ENCODE results near the gene PCDHGC5.

PCDHGC5 gene

DNA sequence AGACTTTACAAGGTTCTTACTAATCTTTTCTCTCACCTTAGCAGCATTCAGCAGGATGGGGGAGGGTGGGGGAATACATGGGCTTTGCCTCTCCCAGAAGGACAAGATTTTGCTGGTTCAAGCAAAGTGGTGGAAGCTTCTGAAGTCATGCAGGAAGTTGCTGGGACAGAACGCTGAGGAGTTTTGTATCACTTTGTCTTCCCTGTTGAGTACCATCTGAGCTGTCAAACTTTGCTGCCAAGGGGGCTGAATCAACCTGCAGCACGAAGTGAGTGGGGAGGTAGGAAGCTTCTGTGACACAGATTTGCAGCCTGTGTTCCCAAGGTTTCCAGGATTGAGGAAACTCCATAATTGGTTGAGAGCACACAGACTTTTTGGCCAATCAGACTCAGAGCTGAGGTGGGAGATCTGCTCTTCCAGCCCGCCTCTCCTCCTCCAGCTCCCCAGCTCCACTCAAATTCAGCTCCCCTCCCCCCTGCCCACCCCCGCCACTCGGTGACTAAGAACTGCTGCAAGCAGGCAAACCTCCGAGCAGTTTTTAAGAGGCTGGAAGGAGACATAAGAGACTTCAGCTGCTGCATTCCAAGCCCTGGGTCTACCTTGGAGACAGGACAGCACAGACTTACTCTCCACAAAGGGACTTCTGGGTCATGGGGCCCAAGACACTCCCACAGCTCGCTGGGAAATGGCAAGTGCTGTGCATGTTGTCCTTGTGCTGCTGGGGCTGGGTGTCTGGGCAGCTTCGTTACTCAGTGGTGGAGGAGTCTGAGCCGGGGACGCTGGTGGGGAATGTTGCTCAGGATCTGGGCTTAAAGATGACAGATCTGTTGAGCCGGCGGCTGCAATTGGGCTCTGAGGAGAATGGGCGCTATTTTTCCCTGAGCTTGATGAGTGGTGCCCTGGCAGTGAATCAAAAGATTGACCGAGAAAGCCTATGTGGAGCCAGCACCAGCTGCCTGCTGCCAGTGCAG is at the start of gene PCDHGC5:
Gene PCDHGC5, plus strand, starts transcription at position 491 of the 971 bp plus-strand sequence. Its CDS starts 160 bp downstream, at position 651.
- DNase-seq = no peak

DNA sequence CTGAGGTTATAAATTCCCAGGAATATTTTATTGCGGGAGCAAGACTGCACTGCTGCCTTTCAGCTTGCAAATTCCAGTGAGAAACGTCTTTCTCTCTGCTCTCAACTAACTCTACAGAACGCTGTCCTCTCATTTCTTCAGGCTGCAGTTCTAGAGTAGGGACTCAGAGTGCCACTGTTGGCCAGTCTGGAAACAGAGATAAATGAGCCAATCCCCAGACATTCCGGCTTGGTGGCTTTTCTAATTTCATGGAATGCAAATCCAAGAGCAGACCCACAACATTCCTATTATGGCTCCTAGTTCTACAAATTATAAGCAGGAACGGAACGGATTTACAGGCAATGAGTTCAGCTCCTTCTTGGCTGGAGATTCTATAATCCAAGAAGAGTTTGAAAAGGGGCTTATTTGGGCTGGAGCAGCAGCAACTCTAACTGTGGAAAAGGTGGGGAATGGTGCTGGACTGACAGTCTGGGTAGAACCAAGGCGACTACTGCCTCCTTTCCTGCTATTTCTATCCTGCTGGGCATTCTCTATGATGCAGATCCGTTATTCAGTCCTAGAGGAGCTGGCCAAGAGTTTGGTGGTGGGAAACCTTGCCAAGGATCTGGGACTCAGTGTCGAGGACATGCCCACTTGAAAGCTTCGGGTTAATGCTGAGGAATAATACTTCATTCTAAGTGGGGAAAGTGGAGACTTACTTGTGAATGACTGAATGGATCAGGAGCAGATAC is 49.3 kb upstream of the PCDHGC5 start:
- peak; percentile 42 for DNase-seq

DNA sequence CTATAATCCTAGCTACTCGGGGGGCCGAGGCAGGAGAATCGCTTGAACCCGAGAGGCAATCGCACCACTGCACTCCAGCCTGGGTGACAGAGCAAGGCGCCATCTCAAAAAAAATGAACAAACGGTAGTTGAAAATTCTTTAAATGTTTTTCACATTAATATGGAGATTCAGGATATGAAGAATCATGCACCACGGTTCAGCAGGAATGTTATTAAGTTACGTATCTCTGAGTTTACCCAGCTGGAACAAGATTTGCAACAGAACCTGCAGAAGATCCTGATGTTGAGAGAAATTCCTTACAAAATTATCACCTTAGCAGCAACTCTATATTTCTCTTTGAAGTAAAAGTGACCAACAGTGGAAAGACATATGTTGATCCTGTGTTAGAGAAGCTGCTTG is 48.5 kb upstream of the PCDHGC5 start:
- DNase-seq = no peak

DNA sequence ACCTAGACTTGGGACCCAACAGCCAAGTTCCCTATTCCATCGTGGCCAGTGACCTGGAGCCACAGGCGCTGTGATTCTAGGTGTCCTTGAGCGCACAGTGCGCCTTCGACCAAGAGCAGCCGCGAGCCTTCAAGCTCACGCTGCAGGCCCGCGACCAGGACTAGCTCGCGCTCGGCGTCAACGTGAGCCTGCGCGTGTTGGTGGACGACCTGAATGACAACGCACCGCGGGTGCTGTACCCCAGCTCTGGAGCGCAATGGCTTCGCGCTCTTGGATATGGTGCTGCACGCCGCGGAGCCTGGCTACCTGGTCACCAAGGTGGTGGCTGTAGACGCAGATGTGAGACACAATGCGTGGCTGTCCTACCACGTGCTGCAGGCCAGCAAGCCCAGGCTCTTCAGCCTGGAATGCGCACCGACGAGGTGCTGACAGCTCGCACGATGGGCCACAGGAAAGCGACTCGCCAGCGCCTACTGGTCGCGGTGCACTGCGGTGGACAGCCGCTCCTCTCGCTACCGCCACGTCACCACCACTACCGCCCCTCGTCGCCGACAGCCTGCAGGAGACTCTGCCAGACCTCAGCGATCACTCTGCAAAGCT is 47.2 kb upstream of the PCDHGC5 start:
- DNase-seq = no peak

DNA sequence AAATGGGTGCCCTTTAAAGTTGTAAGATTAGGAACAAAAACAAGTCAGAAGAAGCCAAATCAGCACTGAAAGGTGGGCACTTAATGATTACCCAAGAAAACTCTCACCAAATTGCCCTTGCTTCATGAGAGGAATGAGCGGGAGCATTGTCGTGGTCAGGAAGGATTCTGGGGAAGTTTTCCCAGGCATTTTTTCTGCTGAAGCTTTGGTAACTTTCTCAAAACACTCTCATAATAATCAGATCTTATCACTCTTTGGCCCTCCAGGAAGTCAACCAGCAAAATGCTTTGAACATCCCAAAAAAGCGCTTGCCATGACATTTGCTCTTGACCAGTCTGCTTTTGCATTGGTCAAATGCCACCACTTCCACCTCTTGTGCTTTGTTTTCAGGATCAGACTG is 23.5 kb upstream of the PCDHGC5 start:
- DNase-seq = no peak

DNA sequence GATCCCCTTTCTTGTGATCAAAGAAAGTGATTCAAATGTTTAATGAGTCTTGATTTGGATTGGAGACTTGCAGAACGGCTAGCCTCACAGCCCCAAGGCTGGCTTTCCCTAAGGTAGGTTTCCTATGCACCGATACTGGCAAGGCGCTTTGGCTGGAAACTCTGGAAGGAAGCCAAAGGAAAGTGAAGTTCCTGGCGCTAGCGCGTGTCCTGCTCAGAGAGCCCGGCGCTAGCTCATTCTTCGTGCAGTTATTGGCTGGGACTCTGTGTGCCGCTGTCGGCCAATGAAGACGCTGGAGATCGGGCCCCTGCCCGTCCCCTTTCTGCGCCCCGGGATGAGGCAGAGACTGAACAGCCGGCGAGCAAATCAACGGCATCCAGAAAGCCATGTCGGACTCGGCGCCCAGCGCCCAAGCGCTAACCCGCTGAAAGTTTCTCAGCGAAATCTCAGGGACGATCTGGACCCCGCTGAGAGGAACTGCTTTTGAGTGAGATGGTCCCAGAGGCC is 13.2 kb upstream of the PCDHGC5 start, which contains the start of gene PCDHGC3:
Gene PCDHGC3, plus strand, starts transcription at position 342 of the 507 bp plus-strand sequence. Its CDS starts 151 bp downstream, at position 493.
- peak; percentile 75 for DNase-seq

DNA sequence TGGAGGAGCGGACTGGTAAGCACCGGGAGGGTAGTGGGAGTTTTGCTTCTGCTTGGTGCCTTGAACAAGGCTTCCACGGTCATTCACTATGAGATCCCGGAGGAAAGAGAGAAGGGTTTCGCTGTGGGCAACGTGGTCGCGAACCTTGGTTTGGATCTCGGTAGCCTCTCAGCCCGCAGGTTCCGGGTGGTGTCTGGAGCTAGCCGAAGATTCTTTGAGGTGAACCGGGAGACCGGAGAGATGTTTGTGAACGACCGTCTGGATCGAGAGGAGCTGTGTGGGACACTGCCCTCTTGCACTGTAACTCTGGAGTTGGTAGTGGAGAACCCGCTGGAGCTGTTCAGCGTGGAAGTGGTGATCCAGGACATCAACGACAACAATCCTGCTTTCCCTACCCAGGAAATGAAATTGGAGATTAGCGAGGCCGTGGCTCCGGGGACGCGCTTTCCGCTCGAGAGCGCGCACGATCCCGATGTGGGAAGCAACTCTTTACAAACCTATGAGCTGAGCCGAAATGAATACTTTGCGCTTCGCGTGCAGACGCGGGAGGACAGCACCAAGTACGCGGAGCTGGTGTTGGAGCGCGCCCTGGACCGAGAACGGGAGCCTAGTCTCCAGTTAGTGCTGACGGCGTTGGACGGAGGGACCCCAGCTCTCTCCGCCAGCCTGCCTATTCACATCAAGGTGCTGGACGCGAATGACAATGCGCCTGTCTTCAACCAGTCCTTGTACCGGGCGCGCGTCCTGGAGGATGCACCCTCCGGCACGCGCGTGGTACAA is 12.6 kb upstream of the PCDHGC5 start:
- DNase-seq = peak; percentile 56

DNA sequence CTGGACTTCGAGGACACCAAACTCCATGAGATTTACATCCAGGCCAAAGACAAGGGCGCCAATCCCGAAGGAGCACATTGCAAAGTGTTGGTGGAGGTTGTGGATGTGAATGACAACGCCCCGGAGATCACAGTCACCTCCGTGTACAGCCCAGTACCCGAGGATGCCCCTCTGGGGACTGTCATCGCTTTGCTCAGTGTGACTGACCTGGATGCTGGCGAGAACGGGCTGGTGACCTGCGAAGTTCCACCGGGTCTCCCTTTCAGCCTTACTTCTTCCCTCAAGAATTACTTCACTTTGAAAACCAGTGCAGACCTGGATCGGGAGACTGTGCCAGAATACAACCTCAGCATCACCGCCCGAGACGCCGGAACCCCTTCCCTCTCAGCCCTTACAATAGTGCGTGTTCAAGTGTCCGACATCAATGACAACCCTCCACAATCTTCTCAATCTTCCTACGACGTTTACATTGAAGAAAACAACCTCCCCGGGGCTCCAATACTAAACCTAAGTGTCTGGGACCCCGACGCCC is 11.8 kb upstream of the PCDHGC5 start:
- DNase-seq = no peak

DNA sequence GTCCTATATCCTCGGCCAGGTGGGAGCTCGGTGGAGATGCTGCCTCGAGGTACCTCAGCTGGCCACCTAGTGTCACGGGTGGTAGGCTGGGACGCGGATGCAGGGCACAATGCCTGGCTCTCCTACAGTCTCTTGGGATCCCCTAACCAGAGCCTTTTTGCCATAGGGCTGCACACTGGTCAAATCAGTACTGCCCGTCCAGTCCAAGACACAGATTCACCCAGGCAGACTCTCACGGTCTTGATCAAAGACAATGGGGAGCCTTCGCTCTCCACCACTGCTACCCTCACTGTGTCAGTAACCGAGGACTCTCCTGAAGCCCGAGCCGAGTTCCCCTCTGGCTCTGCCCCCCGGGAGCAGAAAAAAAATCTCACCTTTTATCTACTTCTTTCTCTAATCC is 11.1 kb upstream of the PCDHGC5 start:
- DNase-seq = no peak

DNA sequence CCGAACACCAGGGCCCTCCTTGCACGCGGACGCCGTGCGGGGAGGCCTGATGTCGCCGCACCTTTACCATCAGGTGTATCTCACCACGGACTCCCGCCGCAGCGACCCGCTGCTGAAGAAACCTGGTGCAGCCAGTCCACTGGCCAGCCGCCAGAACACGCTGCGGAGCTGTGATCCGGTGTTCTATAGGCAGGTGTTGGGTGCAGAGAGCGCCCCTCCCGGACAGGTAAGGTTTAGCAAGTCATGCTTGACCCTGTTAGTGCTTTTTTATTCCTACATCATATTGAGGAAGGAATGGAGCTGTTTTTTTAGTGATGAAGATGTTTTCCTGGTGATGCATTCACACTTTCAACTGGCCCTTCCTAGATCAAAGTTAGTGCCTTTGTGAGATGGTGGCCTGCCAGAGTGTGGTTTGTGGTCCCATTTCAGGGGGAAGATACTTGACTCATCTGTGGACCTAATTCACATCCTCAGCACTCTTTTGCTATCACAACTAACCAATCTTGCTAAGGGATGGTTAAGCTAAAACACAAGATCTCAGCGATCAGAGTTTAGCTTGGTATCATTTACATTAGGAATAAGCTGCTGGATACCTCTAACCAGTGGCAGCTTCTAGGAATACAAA is 10.4 kb upstream of the PCDHGC5 start:
- DNase-seq = peak; percentile 57

DNA sequence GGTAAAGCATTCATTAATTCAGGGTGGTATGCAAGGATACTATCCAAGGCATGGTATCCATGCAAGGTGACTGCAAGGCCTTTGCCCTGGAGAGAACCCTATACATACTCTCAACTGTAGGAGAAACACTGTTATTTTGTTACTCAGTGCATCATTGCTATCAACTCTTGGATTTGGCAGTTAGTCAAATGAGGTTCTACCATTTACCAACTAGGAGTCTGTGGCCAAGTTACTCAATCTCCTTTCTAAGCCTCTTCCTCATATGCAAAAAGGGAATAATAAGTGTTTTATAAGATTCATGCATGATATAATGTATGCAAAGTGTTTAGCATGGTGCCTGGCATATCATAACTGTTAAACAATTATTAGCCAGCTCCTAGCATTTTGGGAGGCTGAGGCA is 9.1 kb upstream of the PCDHGC5 start:
- DNase-seq = peak; percentile 15

DNA sequence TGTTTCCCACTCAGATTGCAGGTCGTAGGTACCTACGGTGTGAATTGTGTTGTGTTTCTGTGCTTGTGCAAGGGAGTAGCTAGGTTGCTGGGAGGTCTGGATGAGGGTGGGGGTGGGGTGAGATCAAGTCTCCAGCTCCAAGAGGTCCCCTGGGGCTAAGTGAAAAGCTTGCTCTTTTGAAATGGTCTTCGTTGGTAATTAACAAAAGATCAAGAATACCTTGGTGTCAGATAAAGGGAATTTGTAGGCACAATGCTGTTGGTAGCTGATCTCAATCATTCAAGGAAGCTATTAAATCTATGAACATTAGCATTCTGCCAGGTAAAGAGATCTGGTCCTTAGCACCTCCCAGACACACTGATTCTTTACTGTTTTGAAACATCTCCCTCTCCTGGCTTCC is 5.0 kb upstream of the PCDHGC5 start:
- no peak for DNase-seq

DNA sequence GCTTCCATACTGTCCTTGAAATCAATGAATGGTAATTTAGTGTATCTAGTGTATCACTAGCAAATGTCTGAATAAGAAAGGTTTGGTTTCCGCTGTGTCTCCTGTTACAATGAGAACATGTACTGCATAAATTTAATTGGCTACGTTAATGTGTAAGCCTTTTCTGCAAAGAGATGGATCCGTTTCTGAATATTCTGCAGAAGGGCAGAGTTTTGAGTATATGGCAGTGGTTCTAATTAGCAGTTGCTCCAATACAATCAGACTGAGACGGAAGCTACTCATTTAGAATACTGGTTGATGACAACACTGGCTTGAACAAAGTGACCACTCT is 4.6 kb upstream of the PCDHGC5 start:
- no peak for DNase-seq

DNA sequence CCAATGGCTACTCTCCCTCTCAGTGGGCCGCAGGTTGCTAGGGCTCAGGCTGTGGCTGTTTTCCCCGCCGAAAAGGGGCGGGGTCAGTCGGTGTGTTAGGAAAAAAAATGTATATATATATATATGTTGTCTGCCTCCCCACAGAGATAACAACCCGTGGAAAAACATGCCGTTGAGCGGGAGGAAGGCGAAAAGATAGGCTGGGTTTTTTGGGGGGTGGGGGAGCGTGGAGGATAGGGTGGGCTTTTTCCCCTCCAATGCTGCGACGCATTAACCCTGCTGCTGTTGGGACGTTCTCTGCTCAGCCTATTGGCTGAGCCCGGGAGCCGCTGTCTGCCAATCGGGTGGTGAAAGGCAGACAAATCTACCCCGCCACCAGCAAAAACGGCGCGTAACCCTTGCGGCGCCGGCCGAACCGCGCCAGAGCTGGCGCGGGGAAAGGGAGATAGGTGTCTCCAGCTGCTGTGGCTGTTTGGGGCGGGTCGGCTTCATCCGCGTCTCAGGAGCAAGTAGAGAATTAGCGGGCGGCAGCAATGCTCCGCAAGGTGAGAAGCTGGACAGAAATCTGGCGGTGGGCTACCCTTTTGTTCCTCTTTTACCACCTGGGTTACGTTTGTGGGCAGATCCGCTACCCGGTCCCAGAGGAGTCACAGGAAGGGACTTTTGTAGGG is 4.1 kb upstream of the PCDHGC5 start, which contains the start of gene PCDHGC4:
Gene PCDHGC4, plus strand, starts transcription at position 390 of the 671 bp plus-strand sequence. Its CDS starts 144 bp downstream, at position 534.
- DNase-seq = peak; percentile 64

DNA sequence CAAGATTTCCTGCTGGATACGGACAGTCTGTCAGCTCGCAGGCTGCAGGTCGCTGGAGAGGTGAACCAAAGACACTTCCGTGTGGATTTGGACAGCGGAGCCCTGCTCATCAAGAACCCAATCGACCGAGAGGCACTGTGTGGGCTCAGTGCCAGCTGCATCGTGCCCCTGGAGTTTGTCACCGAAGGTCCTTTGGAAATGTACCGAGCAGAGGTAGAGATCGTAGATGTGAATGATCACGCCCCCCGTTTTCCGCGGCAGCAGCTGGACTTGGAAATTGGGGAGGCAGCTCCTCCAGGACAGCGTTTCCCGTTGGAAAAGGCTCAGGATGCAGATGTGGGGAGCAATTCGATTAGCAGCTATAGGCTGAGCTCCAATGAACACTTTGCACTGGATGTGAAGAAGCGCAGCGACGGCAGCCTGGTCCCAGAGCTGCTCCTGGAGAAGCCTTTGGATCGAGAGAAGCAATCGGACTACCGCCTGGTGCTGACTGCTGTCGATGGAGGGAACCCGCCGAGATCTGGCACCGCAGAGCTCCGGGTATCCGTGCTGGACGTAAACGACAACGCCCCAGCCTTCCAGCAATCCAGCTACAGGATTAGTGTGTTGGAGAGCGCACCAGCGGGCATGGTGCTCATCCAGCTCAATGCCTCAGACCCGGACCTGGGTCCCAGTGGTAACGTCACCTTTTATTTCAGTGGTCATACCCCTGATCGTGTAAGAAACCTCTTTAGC is 3.4 kb upstream of the PCDHGC5 start:
- DNase-seq = no peak

DNA sequence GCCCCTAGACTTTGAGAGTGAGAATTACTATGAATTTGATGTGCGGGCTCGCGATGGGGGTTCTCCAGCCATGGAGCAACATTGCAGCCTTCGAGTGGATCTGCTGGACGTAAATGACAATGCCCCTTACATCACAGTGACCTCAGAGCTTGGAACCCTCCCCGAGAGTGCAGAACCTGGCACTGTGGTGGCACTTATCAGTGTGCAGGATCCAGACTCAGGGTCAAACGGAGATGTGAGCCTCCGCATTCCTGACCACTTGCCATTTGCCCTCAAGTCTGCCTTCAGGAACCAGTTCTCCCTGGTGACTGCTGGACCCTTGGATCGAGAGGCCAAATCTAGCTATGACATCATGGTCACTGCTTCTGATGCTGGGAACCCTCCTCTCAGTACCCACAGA is 2.8 kb upstream of the PCDHGC5 start:
- no peak for DNase-seq

DNA sequence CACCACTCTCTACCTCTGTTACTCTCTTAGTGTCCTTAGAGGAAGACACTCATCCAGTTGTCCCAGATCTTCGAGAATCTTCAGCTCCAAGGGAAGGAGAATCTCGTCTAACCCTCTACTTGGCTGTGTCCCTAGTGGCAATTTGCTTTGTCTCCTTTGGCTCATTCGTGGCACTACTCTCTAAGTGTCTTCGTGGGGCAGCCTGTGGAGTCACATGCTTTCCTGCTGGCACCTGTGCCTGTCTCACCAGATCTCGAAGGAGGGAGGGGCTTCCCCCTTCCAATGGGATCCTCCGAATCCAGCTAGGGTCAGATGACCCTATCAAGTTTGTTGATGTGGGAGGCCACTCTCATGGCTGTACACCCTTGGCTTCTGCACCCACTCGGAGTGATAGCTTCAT is 1.8 kb upstream of the PCDHGC5 start:
- DNase-seq = no peak

DNA sequence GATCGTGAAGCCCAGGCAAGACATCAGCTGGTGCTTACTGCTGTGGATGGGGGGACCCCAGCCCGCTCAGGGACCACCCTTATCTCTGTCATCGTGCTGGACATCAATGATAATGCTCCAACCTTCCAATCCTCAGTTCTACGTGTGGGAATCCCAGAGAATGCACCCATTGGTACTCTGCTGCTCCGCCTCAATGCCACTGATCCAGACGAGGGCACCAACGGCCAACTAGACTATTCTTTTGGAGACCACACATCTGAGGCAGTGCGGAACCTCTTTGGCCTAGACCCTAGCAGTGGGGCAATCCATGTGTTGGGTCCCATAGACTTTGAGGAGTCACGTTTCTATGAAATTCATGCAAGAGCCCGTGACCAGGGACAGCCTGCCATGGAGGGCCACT is 960 bp downstream of the PCDHGC5 start:
- DNase-seq = no peak

DNA sequence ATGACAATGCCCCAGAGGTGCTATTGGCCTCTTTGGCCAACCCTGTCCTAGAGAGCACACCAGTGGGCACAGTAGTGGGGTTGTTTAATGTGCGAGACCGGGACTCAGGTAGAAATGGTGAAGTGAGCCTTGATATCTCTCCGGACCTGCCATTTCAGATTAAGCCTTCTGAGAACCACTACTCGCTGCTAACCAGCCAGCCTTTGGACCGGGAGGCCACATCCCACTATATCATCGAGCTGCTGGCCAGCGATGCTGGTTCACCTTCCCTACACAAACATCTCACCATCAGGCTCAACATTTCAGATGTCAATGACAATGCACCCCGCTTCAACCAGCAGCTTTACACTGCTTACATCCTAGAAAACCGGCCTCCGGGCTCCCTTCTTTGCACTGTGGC is 1.4 kb downstream of the PCDHGC5 start:
- DNase-seq = no peak

DNA sequence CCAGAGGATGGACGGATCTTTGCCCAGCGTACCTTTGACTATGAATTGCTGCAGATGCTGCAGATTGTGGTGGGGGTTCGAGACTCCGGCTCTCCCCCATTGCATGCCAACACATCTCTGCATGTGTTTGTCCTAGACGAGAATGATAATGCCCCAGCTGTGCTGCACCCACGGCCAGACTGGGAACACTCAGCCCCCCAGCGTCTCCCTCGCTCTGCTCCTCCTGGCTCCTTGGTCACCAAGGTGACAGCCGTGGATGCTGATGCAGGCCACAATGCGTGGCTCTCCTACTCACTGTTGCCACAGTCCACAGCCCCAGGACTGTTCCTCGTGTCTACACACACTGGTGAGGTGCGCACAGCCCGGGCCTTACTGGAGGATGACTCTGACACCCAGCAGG is 1.9 kb downstream of the PCDHGC5 start:
- no peak for DNase-seq
